Coronary artery (tissue), 2 donors: ENCODE measurements around the gene SRRT.
"Not testable (repeated sequence)": the region's sequence is repeated elsewhere in the genome, so short reads cannot be mapped to it uniquely, and the experiment has no call there.

ENCODE experiments used
- DNase-seq: peaks from one replicate; pipeline ENCODE4 v3.0.0-alpha.2; 2017; ENCODE audit warnings: low spot score
- H3K27ac ChIP-seq, 2 donors: fragments of 200-600 bp; sonication (generic); one replicate each; pipeline ENCODE4 v1.5.1; 2016 to 2019
- H3K4me3 ChIP-seq: fragments of 200-600 bp; sonication (generic); 2 replicates; pipeline ENCODE4 v1.5.1; 2016; ENCODE audit warnings: mild to moderate bottlenecking, moderate library complexity
- TF ChIP-seq, protein P1 (sequence below): fragments of 200-600 bp; sonication (generic); IDR thresholded peaks from one replicate; pipeline ENCODE4 v1.5.1; 2019; ENCODE audit warnings: antibody characterized with exemption

Gene SRRT

DNA sequence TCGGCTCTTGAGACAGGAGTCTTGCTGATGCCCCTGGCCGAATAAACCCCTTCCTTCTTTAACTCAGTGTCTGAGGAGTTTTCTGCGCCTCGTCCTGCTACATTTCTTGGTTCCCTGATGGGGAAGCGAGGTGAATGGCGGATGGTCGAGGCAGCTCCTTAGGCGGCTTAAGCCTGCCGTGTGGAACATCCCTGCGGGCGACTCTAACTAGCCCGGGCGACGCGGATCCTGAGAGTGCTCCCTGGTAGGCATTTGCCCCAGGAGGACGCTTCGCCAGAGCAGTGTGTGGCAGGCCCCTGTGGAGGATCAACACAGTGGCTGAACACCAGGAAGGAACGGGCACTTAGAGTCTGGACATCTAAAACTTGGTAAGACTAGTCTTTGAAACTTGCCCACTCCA is 35.5 kb upstream of the SRRT start:
- DNase-seq: no peak
- TF ChIP-seq, protein P1, sequence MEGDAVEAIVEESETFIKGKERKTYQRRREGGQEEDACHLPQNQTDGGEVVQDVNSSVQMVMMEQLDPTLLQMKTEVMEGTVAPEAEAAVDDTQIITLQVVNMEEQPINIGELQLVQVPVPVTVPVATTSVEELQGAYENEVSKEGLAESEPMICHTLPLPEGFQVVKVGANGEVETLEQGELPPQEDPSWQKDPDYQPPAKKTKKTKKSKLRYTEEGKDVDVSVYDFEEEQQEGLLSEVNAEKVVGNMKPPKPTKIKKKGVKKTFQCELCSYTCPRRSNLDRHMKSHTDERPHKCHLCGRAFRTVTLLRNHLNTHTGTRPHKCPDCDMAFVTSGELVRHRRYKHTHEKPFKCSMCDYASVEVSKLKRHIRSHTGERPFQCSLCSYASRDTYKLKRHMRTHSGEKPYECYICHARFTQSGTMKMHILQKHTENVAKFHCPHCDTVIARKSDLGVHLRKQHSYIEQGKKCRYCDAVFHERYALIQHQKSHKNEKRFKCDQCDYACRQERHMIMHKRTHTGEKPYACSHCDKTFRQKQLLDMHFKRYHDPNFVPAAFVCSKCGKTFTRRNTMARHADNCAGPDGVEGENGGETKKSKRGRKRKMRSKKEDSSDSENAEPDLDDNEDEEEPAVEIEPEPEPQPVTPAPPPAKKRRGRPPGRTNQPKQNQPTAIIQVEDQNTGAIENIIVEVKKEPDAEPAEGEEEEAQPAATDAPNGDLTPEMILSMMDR: no peak
- Histone ChIP-seq H3K4me3 (no peak overlapping the region), H3K27ac (no peak overlapping the region)

DNA sequence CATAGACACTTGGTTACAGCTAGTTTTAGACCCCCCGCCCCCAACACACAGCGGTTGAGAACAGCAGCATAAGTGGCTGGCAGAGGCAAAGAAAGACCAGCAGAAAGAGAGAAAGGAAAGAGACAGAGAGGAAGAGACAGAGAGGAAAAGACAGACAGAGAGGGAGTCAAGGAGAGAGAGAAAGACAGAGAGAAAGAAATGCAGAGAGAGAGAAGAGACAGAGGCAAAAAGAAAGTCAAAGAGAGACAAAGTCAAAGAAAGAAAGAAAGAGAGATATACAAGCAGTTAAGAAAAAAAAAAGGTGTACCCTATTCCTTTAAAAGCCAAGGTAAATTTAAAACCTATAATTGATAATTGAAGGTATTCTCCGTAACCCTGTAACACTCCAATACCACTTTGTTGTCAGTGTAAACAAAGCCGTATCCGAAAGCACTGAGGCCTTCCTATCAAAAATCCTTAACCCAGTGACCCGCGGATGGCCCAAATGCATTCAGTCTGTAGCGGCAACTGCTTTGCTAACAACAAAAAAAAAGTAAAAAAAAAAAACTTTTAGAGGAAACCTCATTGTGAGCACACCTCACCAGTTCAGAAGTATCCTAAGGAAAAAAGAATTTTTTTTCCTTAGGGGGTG is 34.3 kb upstream of the SRRT start:
- TF ChIP-seq, protein P1: no peak
- Histone ChIP-seq H3K27ac (no peak overlapping the region), H3K4me3 (no peak overlapping the region)
- DNase-seq: no peak

DNA sequence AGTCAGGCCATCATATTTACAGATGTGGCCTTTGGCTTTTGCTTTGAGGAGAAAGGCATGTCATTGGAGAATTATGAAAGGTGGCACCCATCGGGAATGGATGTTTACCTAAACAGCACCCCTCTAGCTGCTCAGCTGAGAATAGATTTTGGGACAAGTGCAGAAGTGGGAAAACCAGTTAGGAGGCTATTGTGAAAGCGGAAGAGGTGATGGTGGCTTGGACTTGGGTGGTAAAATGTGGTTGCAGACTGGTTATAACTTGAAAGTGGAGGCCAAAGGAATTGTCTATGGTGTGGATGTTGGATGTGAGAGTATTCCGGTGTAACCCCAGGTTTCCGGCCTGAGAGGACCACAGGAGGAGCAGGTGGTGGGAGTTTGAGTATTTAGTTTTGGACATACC is 27.5 kb upstream of the SRRT start:
- H3K4me3 ChIP-seq: no peak overlapping the region
- TF ChIP-seq, protein P1: no peak
- H3K27ac ChIP-seq: no peak overlapping the region
- DNase-seq: no peak

GRCh38 chr7:100852048-100852872 is 22.6 kb upstream of the SRRT start, which contains the start of gene SLC12A9:
TSS of gene SLC12A9 (plus strand) at chr7:100852713. CDS start at chr7:100854198, 1,485 bp downstream.
- TF ChIP-seq, protein P1: peak; percentile 87
- H3K27ac ChIP-seq: peak within 1 kb of the TSS; percentile 34 to 91
- peak; percentile 90 for DNase-seq
- H3K4me3 ChIP-seq: peak within 1 kb of the TSS; percentile 94

GRCh38 chr7:100854146-100854895 is 20.6 kb upstream of the SRRT start:
- no peak overlapping the region for H3K4me3 ChIP-seq
- TF ChIP-seq, protein P1: no peak
- no peak overlapping the region for H3K27ac ChIP-seq
- DNase-seq: no peak

GRCh38 chr7:100854899-100855298 is 20.0 kb upstream of the SRRT start:
- H3K27ac ChIP-seq, H3K4me3 ChIP-seq, DNase-seq: not testable (repeated sequence)

DNA sequence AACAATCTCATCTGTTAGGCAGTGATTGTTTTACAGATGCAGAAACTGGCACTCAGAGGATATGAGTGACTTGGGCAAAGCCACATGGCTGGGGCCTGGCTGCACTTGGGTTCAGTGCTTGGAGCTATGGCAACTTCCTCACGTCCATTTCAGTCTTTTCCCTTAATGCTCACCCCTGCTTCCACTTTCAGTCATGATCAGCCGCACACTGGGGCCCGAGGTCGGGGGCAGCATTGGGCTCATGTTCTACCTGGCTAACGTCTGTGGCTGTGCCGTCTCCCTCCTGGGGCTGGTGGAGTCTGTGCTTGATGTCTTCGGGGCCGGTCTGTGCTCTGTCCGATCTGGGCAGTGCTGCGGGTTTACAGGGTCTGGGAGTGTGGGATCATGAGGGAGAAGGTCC is 19.4 kb upstream of the SRRT start:
- no peak overlapping the region for H3K4me3 ChIP-seq
- TF ChIP-seq, protein P1: no peak
- no peak for DNase-seq
- no peak overlapping the region for H3K27ac ChIP-seq
